Subcutaneous adipose tissue (tissue), 4 donors: ENCODE measurements around the gene PIAS1. TPM values are rescaled to one million over a fixed set of nuclear protein-coding genes. Genes with fewer than 3 reads are reported as not detected.

Experiments used
- CTCF ChIP-seq: fragments of 450-650 bp; IDR thresholded peaks from one replicate; pipeline ENCODE4 v1.5.1; 2016; ENCODE audit warnings: low read depth, mild to moderate bottlenecking, control low read depth, antibody characterized with exemption, moderate library complexity
- total RNA-seq, 4 donors: library from RNA; depleted of rRNA; stranded (reverse); fragments of >200 nt; gene quantifications; one replicate each; pipeline ENCODE4 v1.1.0, GENCODE V29; 2016

The PIAS1 gene
- total RNA-seq, 4 donors from 2014 or later, result 34.3 to 68.8 (median 45.4) TPM

GRCh38 chr15:68176601-68177000 is 122.5 kb downstream of the PIAS1 start:
- TF ChIP-seq CTCF, result no peak

- TF ChIP-seq CTCF, result no peak
Observed at GRCh38 chr15:68177742-68178141, 123.6 kb downstream of the PIAS1 start.

- TF ChIP-seq CTCF, result no peak
Observed at GRCh38 chr15:68183616-68184315, 129.7 kb downstream of the PIAS1 start.

- TF ChIP-seq CTCF, result no peak
Observed at GRCh38 chr15:68184616-68185480, 130.7 kb downstream of the PIAS1 start.

- no peak for TF ChIP-seq CTCF
Observed at GRCh38 chr15:68186671-68187397, 132.7 kb downstream of the PIAS1 start.

- TF ChIP-seq CTCF, result no peak
Observed at GRCh38 chr15:68187559-68187958, 133.4 kb downstream of the PIAS1 start.

- no peak for TF ChIP-seq CTCF
Observed at GRCh38 chr15:68188647-68189046, 134.5 kb downstream of the PIAS1 start.
